Lower leg skin (tissue), 4 donors: ENCODE measurements around the gene TIAM2. TPM values are rescaled to one million over a fixed set of nuclear protein-coding genes. Genes with fewer than 3 reads are reported as not detected.

Experiments used
- DNase-seq, 2 donors: peaks; one replicate each; pipeline ENCODE4 v3.0.0-alpha.2; 2019; ENCODE audit warnings: low spot score in 2 of 2
- H3K4me3 ChIP-seq: fragments of 200-600 bp; sonication (generic); 2 replicates; pipeline ENCODE4 v1.5.1; 2017; ENCODE audit warnings: mild to moderate bottlenecking, low read depth; ENCODE audit not compliant: poor library complexity, severe bottlenecking
- CTCF ChIP-seq, 3 donors: fragments of 450-650 bp; IDR thresholded peaks; one replicate each; pipeline ENCODE4 v1.5.1; 2016; ENCODE audit warnings: antibody characterized with exemption in 3 of 3, mild to moderate bottlenecking in 3 of 3, moderate library complexity in 2 of 3
- POLR2A ChIP-seq, 2 donors: fragments of 450-650 bp; IDR thresholded peaks; one replicate each; pipeline ENCODE4 v1.6.1; 2016 to 2017; ENCODE audit warnings: antibody characterized with exemption in 2 of 2, mild to moderate bottlenecking in 1 of 2, moderate library complexity in 1 of 2
- WGBS, 2 donors: methylation state at CpG; one replicate each; pipeline ENCODE4 v1.1.5; 2018; 5-methylcytosine and 5-hydroxymethylcytosine counted together
- intact Hi-C: fragments of 100-400 bp; cut with DNase I; formaldehyde crosslinking; loops from one replicate; pipeline ENCODE4 v1.15.0; 2023; ENCODE audit warnings: low total_unique reads
- total RNA-seq, 4 donors: library from RNA; depleted of rRNA; stranded (reverse); fragments of >200 nt; gene quantifications; one replicate each; pipeline ENCODE4 v1.1.0, GENCODE V29; 2016

The TIAM2 gene
- total RNA-seq, 4 donors from 2014 or later, result 5.4 to 11.0 (median 7.4) TPM

- intact Hi-C loops, result no loop called here
- H3K4me3 ChIP-seq, result no peak overlapping the region
- TF ChIP-seq POLR2A (IDR thresholded peaks at IDR 0.05) (no peak), CTCF (IDR thresholded peaks at IDR 0.05) (no peak)
- DNase-seq, result no peak
- 45 to 48% methylated on average over 5 of the region's 5 CpGs for WGBS, 2 donors
Observed at GRCh38 chr6:155158030-155158843, 163.1 kb downstream of the TIAM2 start.

GRCh38 chr6:155162682-155163081 is 167.6 kb downstream of the TIAM2 start:
- intact Hi-C loops, result no loop called here
- TF ChIP-seq CTCF (IDR thresholded peaks at IDR 0.05), result no peak
- no peak for TF ChIP-seq POLR2A (IDR thresholded peaks at IDR 0.05)
- WGBS, 2 donors, result 84 to 90% methylated on average over 3 of the region's 3 CpGs
- DNase-seq, result no peak
- H3K4me3 ChIP-seq, result no peak overlapping the region

GRCh38 chr6:155163601-155164000 is 168.5 kb downstream of the TIAM2 start:
- WGBS, 2 donors, result 100% methylated on average over 1 of the region's 1 CpG
- TF ChIP-seq POLR2A (IDR thresholded peaks at IDR 0.05), result no peak
- TF ChIP-seq CTCF (IDR thresholded peaks at IDR 0.05), result no peak
- H3K4me3 ChIP-seq, result no peak overlapping the region
- intact Hi-C loops, result no loop called here
- DNase-seq, result no peak

GRCh38 chr6:155165029-155165710 is 170.1 kb downstream of the TIAM2 start:
- intact Hi-C loops, result no loop called here
- TF ChIP-seq CTCF (IDR thresholded peaks at IDR 0.05), result no peak
- no peak for TF ChIP-seq POLR2A (IDR thresholded peaks at IDR 0.05)
- no peak overlapping the region for H3K4me3 ChIP-seq
- DNase-seq, result no peak
- 91 to 94% methylated on average over 12 of the region's 12 CpGs for WGBS, 2 donors

GRCh38 chr6:155170519-155170918 is 175.4 kb downstream of the TIAM2 start:
- 64 to 74% methylated on average over 3 of the region's 3 CpGs for WGBS, 2 donors
- H3K4me3 ChIP-seq, result no peak overlapping the region
- intact Hi-C loops, result no loop called here
- TF ChIP-seq CTCF (IDR thresholded peaks at IDR 0.05) (no peak), POLR2A (IDR thresholded peaks at IDR 0.05) (no peak)
- no peak for DNase-seq
